A673 (cell line): ENCODE results near the gene DLEC1. TPM values are rescaled to one million over a fixed set of nuclear protein-coding genes. Genes with fewer than 3 reads are reported as not detected.
"Not testable (repeated sequence)": the region's sequence is repeated elsewhere in the genome, so short reads cannot be mapped to it uniquely, and the experiment has no call there.

Source experiments
- BruUV-seq: library from RNA; stranded (reverse); fragments of 400-500 nt; replicated peaks from 2 replicates; lab custom pipeline; 2021; lab: Mats Ljungman, UMichigan
- CTCF ChIA-PET: fragments of 300-600 bp; sonication (Branson Sonifier 250); formaldehyde crosslinking; loops from one replicate; lab custom pipeline; 2022; ENCODE audit warnings: antibody characterized with exemption; lab: Charles Lee
- POLR2A ChIA-PET: fragments of 300-600 bp; sonication (Branson Sonifier 250); formaldehyde crosslinking; loops from one replicate; lab custom pipeline; 2022; ENCODE audit warnings: antibody characterized with exemption; ENCODE audit not compliant: low non-redundant PET; lab: Charles Lee
- DNase-seq: peaks from one replicate; pipeline ENCODE4 v3.0.0-alpha.2; 2015; ENCODE audit warnings: low spot score
- H3K27ac ChIP-seq: fragments of 200-600 bp; sonication (generic); 2 replicates; pipeline ENCODE4 v1.5.1; 2016; ENCODE audit warnings: mixed run types, low read depth, mild to moderate bottlenecking, mixed read lengths, antibody characterized with exemption, low read length; ENCODE audit not compliant: poor library complexity, severe bottlenecking
- H3K27me3 ChIP-seq: fragments of 200-600 bp; sonication (generic); replicated peaks from 2 replicates; pipeline ENCODE4 v1.6.1; 2017; ENCODE audit warnings: mixed run types, low read depth, mild to moderate bottlenecking, mixed read lengths, antibody characterized with exemption, low read length; ENCODE audit not compliant: insufficient read depth, poor library complexity
- H3K36me3 ChIP-seq: fragments of 200-600 bp; sonication (generic); 2 replicates; pipeline ENCODE4 v1.6.1; 2016; ENCODE audit warnings: mixed run types, mild to moderate bottlenecking, mixed read lengths, antibody characterized with exemption, low read length; ENCODE audit not compliant: insufficient read depth, poor library complexity, severe bottlenecking
- H3K4me1 ChIP-seq: fragments of 200-600 bp; sonication (generic); 2 replicates; pipeline ENCODE4 v1.6.1; 2017; ENCODE audit warnings: mixed run types, mild to moderate bottlenecking, mixed read lengths, antibody characterized with exemption, low read length; ENCODE audit not compliant: insufficient read depth, poor library complexity, severe bottlenecking
- H3K4me3 ChIP-seq: fragments of 200-600 bp; sonication (generic); 2 replicates; pipeline ENCODE4 v1.5.1; 2016; ENCODE audit warnings: low read depth, mixed run types, mild to moderate bottlenecking, mixed read lengths, low read length; ENCODE audit not compliant: poor library complexity, severe bottlenecking
- H3K9me3 ChIP-seq: fragments of 200-600 bp; sonication (generic); 2 replicates; pipeline ENCODE4 v1.6.1; 2016; ENCODE audit warnings: mixed run types, low read depth, mild to moderate bottlenecking, mixed read lengths, antibody characterized with exemption, low read length; ENCODE audit not compliant: poor library complexity, severe bottlenecking
- CTCF ChIP-seq: fragments of 300-800, 200-600 bp; sonication (generic); conservative IDR thresholded peaks from 2 replicates; pipeline ENCODE4 v1.5.1; 2017; ENCODE audit warnings: low read depth, mild to moderate bottlenecking, antibody characterized with exemption, low read length, moderate library complexity, mixed read lengths
- EZH2 ChIP-seq: fragments of 200-600 bp; sonication (generic); IDR thresholded peaks from 2 replicates; pipeline ENCODE4 v1.6.1; 2017; ENCODE audit warnings: borderline replicate concordance, low read depth, mild to moderate bottlenecking, mixed read lengths, antibody characterized with exemption, low read length; ENCODE audit not compliant: poor library complexity, severe bottlenecking
- intact Hi-C: fragments of 100-400 bp; cut with micrococcal nuclease; formaldehyde crosslinking; loops from one replicate; pipeline ENCODE4 v1.10.0; 2022; ENCODE audit not compliant: unreplicated experiment
- total RNA-seq: library from RNA; stranded (reverse); gene quantifications from 2 replicates; pipeline ENCODE4 v1.2.3, GENCODE V29; 2021

DLEC1 gene
- total RNA-seq, 1 experiment from 2014 or later, result not detected

DNA sequence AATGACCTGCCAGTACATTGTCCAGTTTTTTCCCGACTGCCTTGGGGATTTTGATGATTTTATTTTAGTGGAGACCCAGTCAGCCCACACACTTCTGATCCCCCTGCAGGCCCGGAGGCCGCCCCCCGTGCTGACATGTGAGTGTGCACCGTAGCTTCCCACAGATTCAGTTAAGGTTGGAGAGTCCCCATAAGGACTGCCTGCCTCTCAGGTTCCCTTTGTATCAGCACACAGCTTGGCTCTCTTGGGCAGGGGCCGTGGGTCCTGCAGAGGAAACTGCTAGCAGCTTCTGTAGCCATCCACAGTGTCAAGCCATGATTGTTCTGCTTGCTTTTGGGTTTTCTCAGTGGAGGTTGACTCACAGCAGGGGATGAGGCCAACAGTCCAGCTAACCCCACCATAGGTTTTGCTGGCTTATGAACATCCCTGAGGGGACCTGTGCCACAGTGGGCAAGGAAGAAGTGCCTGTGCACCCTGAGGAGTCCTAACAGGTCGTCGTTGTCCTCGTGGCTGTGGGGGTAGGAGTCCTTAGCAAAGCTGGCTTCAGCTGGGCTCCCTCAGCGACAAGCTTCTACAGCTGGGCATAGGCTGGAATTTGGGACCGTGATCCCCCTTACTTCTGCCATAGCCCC is 46.4 kb downstream of the DLEC1 start:
- H3K4me1 ChIP-seq, result no peaks in the 10 kb centered on the region
- BruUV-seq, result no TSS peak
- ChIA-PET POLR2A (no interaction called here), CTCF (no interaction called here)
- TF ChIP-seq EZH2 (no peak), CTCF (no peak)
- no peak for DNase-seq
- H3K27me3 ChIP-seq, result no peaks in the 10 kb centered on the region
- no peaks in the 10 kb centered on the region for H3K9me3 ChIP-seq
- H3K4me3 ChIP-seq, result no peak overlapping the region
- intact Hi-C loops, result no loop called here
- no peaks in the 10 kb centered on the region for H3K36me3 ChIP-seq
- no peak overlapping the region for H3K27ac ChIP-seq

- no peak for DNase-seq
- no peaks in the 10 kb centered on the region for H3K4me1 ChIP-seq
- ChIA-PET POLR2A (no interaction called here), CTCF (no interaction called here)
- H3K27me3 ChIP-seq, result no peaks in the 10 kb centered on the region
- H3K4me3 ChIP-seq, result no peak overlapping the region
- BruUV-seq, result no TSS peak
- TF ChIP-seq CTCF, result no peak
- TF ChIP-seq EZH2, result no peak
- no peaks in the 10 kb centered on the region for H3K36me3 ChIP-seq
- H3K27ac ChIP-seq, result no peak overlapping the region
- H3K9me3 ChIP-seq, result no peaks in the 10 kb centered on the region
- intact Hi-C loops, result no loop called here
Measured at GRCh38 chr3:38085943-38086324, 46.9 kb downstream of the DLEC1 start.

DNA sequence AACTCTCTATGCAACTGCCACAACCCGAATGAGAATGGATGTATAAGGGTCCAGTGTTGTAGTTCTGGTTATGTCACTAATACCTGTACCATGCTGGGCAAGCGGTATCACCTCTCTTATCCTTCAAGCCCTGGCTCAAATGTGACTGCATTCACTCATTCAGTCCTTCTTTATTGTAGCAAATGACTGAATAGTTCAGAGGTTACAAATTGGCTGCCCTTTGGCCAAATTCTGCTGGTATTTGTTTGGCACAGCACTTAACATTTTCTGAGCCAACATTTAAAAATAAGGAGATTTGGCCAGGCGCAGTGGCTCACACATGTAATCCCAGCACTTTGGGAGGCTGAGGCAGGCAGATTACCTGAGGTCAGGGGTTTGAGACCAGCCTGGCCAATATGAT is 47.5 kb downstream of the DLEC1 start:
- H3K4me3 ChIP-seq, result no peak overlapping the region
- TF ChIP-seq EZH2 (no peak), CTCF (no peak)
- H3K27ac ChIP-seq, result no peak overlapping the region
- H3K36me3 ChIP-seq, result no peaks in the 10 kb centered on the region
- BruUV-seq, result no TSS peak
- DNase-seq, result no peak
- H3K4me1 ChIP-seq, result no peaks in the 10 kb centered on the region
- intact Hi-C loops, result no loop called here
- ChIA-PET CTCF (no interaction called here), POLR2A (no interaction called here)
- H3K27me3 ChIP-seq, result no peaks in the 10 kb centered on the region
- H3K9me3 ChIP-seq, result no peaks in the 10 kb centered on the region

- BruUV-seq, H3K9me3 ChIP-seq, H3K4me3 ChIP-seq, CTCF ChIA-PET, DNase-seq, H3K27ac ChIP-seq, H3K36me3 ChIP-seq, H3K4me1 ChIP-seq, H3K27me3 ChIP-seq, intact Hi-C loops, POLR2A ChIA-PET: not testable (repeated sequence)
Measured at GRCh38 chr3:38087278-38087677, 48.3 kb downstream of the DLEC1 start.
